Measurements from ENCODE around the gene ZBTB7C.

The ZBTB7C gene

GRCh38 chr18:48158721-48159120 is 250.5 kb downstream of the ZBTB7C start:
- DNase-seq, result no peak

- DNase-seq, result no peak
These were observed 251.2 kb downstream of the ZBTB7C start for GRCh38 chr18:48157956-48158355.

GRCh38 chr18:48155856-48156255 is 253.3 kb downstream of the ZBTB7C start:
- no peak for DNase-seq

GRCh38 chr18:48154828-48155227 is 254.4 kb downstream of the ZBTB7C start:
- DNase-seq, result no peak

GRCh38 chr18:48153613-48154481 is 255.3 kb downstream of the ZBTB7C start:
- DNase-seq, result no peak

- no peak for DNase-seq
These were observed 256.6 kb downstream of the ZBTB7C start for GRCh38 chr18:48152549-48152948.

GRCh38 chr18:48151421-48152065 is 257.6 kb downstream of the ZBTB7C start:
- no peak for DNase-seq

GRCh38 chr18:48149020-48149685 is 260.0 kb downstream of the ZBTB7C start:
- DNase-seq, result no peak

- DNase-seq, result no peak
These were observed 266.2 kb downstream of the ZBTB7C start for GRCh38 chr18:48142994-48143393.

GRCh38 chr18:48142353-48142752 is 266.8 kb downstream of the ZBTB7C start:
- no peak for DNase-seq

- no peak for DNase-seq
These were observed 268.5 kb downstream of the ZBTB7C start for GRCh38 chr18:48140731-48141130.

GRCh38 chr18:48139431-48140347 is 269.5 kb downstream of the ZBTB7C start:
- no peak for DNase-seq

GRCh38 chr18:48138660-48139430 is 270.3 kb downstream of the ZBTB7C start:
- DNase-seq, result no peak

GRCh38 chr18:48138210-48138609 is 271.0 kb downstream of the ZBTB7C start:
- DNase-seq, result no peak

GRCh38 chr18:48137374-48138081 is 271.7 kb downstream of the ZBTB7C start:
- peak; percentile 17 for DNase-seq

- no peak for DNase-seq
These were observed 272.3 kb downstream of the ZBTB7C start for GRCh38 chr18:48136827-48137373.

- no peak for DNase-seq
These were observed 272.9 kb downstream of the ZBTB7C start for GRCh38 chr18:48136051-48136826.

- no peak for DNase-seq
These were observed 273.7 kb downstream of the ZBTB7C start for GRCh38 chr18:48135436-48135966.

- no peak for DNase-seq
These were observed 274.6 kb downstream of the ZBTB7C start for GRCh38 chr18:48134609-48135008.

Data from OCI-M1 (cell line).